Stimulated activated CD8-positive, alpha-beta memory T cell treated with anti-CD3 and anti-CD28 coated beads, Interleukin-15, amount 100 ng/mL, for 24 hours (primary cell): ENCODE measurements around the gene EVC2.

Experiments used
- DNase-seq: peaks from one replicate; pipeline ENCODE4 v3.0.0-alpha.2; 2020; ENCODE audit warnings: low read depth

The EVC2 gene

GRCh38 chr4:5566991-5567390 is 141.4 kb downstream of the EVC2 start:
- no peak for DNase-seq

DNA sequence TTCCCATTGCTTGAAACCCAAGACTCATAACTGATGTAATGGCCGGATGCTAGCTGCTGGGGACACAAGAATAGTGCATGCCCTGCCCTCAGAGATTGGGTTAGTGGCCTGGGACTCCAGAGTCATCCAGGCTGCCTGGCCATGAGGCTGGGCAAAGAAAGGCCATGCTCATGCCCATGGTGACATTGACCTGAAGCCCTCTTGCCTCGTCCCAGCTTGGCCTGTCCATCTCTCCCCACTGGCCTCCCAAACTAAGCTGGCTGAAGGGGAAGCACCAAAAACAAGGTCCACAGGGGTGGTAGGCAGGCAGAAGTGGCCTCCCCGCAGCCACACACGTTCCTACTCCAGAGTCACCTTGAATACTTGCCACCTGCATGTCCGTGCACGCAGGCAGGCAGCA is 141.8 kb downstream of the EVC2 start:
- DNase-seq, result no peak

GRCh38 chr4:5563856-5564255 is 144.5 kb downstream of the EVC2 start:
- no peak for DNase-seq

DNA sequence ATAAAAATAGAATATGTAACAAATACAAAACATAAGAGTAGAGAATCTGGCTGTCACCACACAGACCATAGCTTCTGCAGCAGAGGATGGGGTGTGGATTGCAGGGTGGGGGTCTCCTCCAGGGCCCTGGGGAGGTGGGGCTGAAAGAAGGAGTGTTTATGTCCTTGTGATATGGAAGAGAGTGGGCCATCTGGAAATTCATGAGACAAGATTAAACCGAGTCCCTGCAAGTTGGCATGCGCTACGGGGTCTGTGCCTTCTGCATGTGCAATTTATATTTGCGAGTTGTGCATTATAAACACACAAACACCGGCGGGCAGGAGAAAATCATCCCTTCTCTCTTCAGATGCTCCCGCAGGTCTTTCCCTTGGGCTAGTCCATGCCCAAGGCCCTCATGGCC is 145.9 kb downstream of the EVC2 start:
- DNase-seq, result no peak

DNA sequence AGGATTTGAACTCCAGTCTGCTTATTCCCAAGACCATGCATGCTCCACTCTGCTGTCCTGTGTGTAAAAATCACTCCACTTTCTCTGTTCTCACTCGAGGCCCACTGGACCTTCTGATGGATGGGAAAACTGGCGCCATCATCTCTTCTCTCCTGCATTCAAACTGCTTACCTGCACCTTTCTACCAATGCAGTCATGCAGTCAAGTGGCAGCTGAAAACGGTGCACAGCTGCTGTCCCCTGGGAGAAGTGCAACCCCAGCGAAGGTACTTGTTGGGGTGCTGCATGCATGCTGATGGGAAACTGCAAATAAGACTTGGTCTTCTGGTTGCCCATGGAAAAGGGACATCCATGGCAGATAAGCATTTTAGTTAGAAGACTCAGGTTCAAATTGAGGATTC is 147.1 kb downstream of the EVC2 start:
- DNase-seq, result no peak

GRCh38 chr4:5558502-5558901 is 149.9 kb downstream of the EVC2 start:
- no peak for DNase-seq

DNA sequence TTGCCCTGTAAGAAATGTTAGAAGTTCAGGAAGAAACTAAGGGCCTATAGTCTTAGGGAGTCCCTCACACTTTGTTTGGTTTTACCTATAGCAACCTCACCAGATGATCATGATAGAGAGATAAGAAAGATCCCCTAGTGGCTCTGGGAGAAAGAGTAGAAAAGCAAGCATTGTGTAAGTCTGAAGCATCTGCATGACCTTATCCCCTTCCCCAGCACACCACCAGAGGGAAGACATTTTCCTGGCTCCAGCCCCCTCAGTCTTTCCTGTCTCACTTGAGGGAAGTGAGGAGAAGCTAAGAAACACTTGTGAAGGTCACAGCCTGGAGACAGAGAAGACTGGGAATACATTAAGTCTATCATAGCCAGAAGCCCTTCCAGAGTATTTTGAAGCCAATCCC is 154.0 kb downstream of the EVC2 start:
- no peak for DNase-seq

GRCh38 chr4:5553801-5554200 is 154.6 kb downstream of the EVC2 start:
- no peak for DNase-seq

DNA sequence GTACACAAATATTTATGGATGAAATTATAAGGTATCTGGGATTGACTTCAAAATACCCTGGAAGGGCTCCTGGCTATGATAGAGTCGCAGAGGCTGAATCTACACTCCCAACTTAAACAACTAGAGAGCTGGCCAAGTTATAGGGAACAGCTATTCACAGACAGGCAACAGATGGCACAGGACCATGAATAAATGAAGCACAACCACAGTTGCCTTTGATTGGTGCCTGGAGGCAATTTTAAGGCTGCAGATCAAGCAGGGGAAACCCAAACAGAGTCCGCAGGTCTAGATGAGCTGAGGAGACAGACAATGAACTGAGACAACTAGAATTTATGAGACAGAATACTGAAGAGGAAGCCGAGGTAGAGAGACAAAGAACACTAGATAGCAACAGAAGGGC is 155.9 kb downstream of the EVC2 start:
- no peak for DNase-seq

DNA sequence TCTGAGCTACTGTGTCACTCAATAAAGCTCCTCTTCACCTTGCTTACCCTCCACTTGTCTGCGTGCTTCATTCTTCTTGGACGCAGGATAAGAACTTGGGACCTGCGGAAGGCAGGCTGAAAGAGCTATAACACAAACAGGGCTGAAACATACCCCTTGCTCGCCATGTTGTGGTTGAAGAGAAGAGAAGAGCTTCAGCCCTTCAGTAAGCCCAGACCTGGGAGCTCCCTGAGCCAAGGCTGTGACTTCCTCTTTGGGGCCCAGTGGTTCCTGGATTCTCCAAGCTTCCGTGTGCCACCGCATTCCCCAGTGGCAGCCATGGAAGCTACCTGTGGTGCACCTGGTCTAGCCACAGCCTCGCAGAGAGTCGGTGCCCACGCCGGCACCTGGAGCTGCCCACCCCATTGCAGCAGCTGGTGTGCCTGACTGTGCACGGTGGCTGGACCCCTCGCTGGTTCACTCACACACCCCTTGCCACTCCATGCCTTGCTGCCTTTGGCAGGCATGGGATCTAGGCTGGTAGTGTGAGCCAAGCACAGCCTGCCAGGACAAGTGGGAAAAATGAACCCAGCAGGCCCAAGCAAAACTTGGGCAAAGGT is 160.6 kb downstream of the EVC2 start:
- no peak for DNase-seq

- no peak for DNase-seq
Observed at GRCh38 chr4:5545271-5545670, 163.1 kb downstream of the EVC2 start.

- no peak for DNase-seq
Observed at GRCh38 chr4:5544762-5545161, 163.6 kb downstream of the EVC2 start.

- no peak for DNase-seq
Observed at GRCh38 chr4:5543681-5544080, 164.7 kb downstream of the EVC2 start.

GRCh38 chr4:5541169-5541568 is 167.2 kb downstream of the EVC2 start:
- DNase-seq, result no peak

- no peak for DNase-seq
Observed at GRCh38 chr4:5539584-5539983, 168.8 kb downstream of the EVC2 start.

- no peak for DNase-seq
Observed at GRCh38 chr4:5532100-5532499, 176.3 kb downstream of the EVC2 start.

GRCh38 chr4:5528031-5528436 is 180.3 kb downstream of the EVC2 start:
- DNase-seq, result no peak

DNA sequence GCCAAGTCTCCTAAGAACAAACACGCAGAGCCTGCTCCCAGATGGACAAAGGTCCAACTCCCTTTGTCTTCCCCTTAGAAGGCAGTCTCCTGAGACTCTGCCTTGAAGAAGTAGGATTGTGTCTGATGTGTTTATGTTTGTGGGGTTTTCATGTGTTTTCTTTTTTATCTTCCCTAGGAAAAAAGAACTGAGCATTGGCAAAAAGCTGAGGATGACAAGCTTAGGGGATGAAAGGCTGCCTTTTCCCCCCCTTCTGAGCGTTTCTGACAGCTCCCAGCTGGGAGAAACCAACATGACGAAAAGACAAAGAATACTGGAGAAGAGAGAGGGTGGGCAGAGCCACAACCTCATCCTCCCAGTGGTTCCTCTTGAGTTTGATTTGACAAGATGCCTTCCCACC is 181.1 kb downstream of the EVC2 start:
- DNase-seq, result no peak

- no peak for DNase-seq
Observed at GRCh38 chr4:5526080-5526846, 182.1 kb downstream of the EVC2 start.

- no peak for DNase-seq
Observed at GRCh38 chr4:5524446-5525299, 183.7 kb downstream of the EVC2 start.

DNA sequence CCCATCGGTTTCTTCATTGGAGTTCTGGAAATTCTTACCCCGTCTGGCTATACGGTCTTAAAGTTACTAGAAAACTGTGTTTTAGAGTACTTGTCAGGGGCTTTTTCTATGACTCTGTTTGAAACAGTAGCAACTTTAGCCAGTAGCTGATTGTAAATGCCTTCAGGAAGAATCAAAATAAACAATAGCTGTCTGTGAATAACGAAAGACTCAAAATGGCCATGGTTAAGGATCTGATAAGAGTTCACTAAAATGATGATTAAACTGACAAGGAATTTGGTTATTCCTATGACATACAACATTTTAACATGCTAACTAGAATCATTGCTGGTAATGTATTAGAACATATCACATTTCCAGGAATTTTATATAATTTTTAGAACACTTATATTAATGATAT is 191.0 kb downstream of the EVC2 start:
- DNase-seq, result no peak

GRCh38 chr4:5515646-5516045 is 192.7 kb downstream of the EVC2 start:
- no peak for DNase-seq
